ENCODE results near the gene EPB41L2. TPM values are rescaled to one million over a fixed set of nuclear protein-coding genes. Genes with fewer than 3 reads are reported as not detected.
"Not testable (repeated sequence)": the region's sequence is repeated elsewhere in the genome, so short reads cannot be mapped to it uniquely, and the experiment has no call there.

Gene EPB41L2
- total RNA-seq, 1 donor from 2014 or later, result 61.6 TPM

DNA sequence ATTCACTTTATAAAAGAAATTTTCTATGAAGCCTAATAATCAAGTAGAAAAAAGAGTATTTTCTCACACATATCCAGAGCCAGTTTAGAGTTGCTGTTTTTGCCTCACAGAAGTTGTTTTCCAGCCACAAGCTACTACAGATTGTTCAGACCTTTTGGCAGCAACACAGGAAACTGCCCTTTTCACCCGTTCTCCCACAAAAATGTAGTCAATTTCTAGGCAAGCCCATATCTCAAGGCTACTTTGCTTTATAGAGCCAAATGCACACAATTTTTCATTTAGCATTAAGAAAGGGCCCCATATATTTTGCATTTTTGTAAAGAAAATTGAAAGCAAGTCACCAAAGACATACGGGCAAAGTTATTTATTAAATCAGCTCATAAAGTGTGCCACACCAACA lies 49.5 kb downstream of the EPB41L2 start:
- Mint-ChIP-seq H3K36me3 (ENCODE audit: insufficient read depth) (peaks cover 7% of the 10 kb centered on the region), H3K27me3 (no peaks in the 10 kb centered on the region), H3K4me1 (ENCODE audit: low read depth) (peaks cover 18% of the 10 kb centered on the region), H3K4me3 (ENCODE audit: low read depth) (no peak overlapping the region), H3K27ac (no peak overlapping the region), H3K9me3 (ENCODE audit: low read depth) (peaks cover 14% of the 10 kb centered on the region)
- no peak for DNase-seq (ENCODE audit: low spot score, unreplicated experiment)
- no peak for TF ChIP-seq CTCF (IDR thresholded peaks at IDR 0.05; ENCODE audit: unreplicated experiment)

- H3K27ac Mint-ChIP-seq, result no peak overlapping the region
- peaks cover 19% of the 10 kb centered on the region for H3K36me3 Mint-ChIP-seq (ENCODE audit: insufficient read depth)
- peaks cover 1% of the 10 kb centered on the region for H3K27me3 Mint-ChIP-seq
- H3K9me3 Mint-ChIP-seq (ENCODE audit: low read depth), result peaks cover 29% of the 10 kb centered on the region
- TF ChIP-seq CTCF (IDR thresholded peaks at IDR 0.05; ENCODE audit: unreplicated experiment), result no peak
- H3K4me1 Mint-ChIP-seq (ENCODE audit: low read depth), result peaks cover 5% of the 10 kb centered on the region
- no peak overlapping the region for H3K4me3 Mint-ChIP-seq (ENCODE audit: low read depth)
- DNase-seq (ENCODE audit: low spot score, unreplicated experiment), result no peak
Measured at GRCh38 chr6:131009790-131010189, 53.3 kb downstream of the EPB41L2 start.

GRCh38 chr6:131008965-131009364 lies 54.1 kb downstream of the EPB41L2 start:
- DNase-seq (ENCODE audit: low spot score, unreplicated experiment); H3K27ac Mint-ChIP-seq; H3K27me3 Mint-ChIP-seq; H3K4me3 Mint-ChIP-seq (ENCODE audit: low read depth); H3K4me1 Mint-ChIP-seq (ENCODE audit: low read depth): not testable (repeated sequence)
- H3K9me3 Mint-ChIP-seq (ENCODE audit: low read depth), result peaks cover 29% of the 10 kb centered on the region
- peaks cover 19% of the 10 kb centered on the region for H3K36me3 Mint-ChIP-seq (ENCODE audit: insufficient read depth)

DNA sequence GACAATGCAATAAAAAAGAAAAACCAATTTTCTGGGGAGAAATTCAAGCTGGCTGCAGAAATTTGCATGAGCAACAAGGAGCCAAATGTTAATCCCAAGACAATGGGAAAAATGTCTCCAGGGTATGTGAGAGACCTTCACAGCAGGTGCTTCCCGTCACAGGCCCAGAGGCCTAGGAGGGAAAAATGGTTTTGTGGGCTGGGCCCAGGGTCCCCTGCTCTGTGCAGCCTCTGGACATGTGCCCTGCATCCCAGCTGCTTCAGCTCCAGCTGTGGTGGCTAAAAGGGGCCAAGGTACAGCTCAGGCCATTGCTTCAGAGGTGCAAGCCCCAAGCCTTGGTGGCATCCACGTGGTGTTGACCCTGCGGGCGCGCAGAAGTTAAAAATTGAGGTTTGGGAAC lies 55.1 kb downstream of the EPB41L2 start:
- H3K4me1 Mint-ChIP-seq (ENCODE audit: low read depth), result peaks cover 10% of the 10 kb centered on the region
- H3K36me3 Mint-ChIP-seq (ENCODE audit: insufficient read depth), result peaks cover 19% of the 10 kb centered on the region
- not testable (repeated sequence) for H3K27ac Mint-ChIP-seq; DNase-seq (ENCODE audit: low spot score, unreplicated experiment); H3K27me3 Mint-ChIP-seq; H3K4me3 Mint-ChIP-seq (ENCODE audit: low read depth)
- H3K9me3 Mint-ChIP-seq (ENCODE audit: low read depth), result peaks cover 29% of the 10 kb centered on the region

DNA sequence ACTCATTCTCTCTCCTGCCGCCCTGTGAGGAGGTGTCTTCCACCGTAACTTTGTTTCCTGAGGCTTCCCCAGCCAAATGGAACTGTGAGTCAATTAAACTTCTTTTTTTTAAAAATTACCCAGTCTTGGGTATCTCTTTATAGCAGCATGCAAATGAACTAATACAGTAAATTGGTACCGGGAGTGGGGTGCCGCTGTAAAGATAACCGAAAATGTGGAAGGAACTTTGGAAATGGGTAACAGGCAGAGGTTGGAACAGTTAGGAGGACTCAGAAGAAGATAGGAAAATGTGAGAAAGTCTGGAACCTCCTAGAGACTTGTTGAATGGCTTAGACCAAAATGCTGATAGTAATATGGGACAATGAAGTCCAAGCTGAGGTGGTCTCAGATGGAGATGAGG lies 55.8 kb downstream of the EPB41L2 start:
- H3K36me3 Mint-ChIP-seq (ENCODE audit: insufficient read depth), result peaks cover 19% of the 10 kb centered on the region
- H3K9me3 Mint-ChIP-seq (ENCODE audit: low read depth), result peaks cover 29% of the 10 kb centered on the region
- no peak overlapping the region for H3K4me3 Mint-ChIP-seq (ENCODE audit: low read depth)
- peaks cover 4% of the 10 kb centered on the region for H3K27me3 Mint-ChIP-seq
- no peak overlapping the region for H3K27ac Mint-ChIP-seq
- TF ChIP-seq CTCF (IDR thresholded peaks at IDR 0.05; ENCODE audit: unreplicated experiment), result no peak
- no peak for DNase-seq (ENCODE audit: low spot score, unreplicated experiment)
- peaks cover 10% of the 10 kb centered on the region for H3K4me1 Mint-ChIP-seq (ENCODE audit: low read depth)

DNA sequence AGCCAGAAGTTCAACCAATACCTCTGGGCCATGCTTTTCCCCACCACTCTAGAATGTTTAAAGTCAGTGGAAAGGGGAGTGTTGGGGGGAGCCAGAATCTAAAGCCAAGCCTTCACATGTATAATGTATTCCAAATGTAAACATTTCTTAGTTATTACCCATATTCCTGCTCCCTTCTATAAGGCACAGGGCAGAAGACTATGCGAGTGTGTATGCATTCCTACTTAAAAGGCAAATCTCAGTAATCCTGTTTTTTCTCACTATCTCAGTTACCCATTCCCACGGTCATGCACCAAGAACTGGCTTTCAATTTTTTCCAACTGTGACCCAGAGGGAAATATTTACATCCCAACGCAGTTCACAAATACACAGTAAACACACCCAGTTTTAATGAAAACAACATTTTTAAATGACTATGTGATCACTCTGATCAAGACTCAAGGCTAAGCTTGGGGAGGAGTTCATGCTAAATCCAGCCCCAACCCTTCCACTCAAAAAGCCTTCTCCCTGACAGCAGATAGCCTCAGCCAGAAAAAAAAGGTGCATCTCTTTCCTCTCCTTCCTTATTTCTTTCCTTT lies 57.5 kb downstream of the EPB41L2 start:
- no peak overlapping the region for H3K4me3 Mint-ChIP-seq (ENCODE audit: low read depth)
- peaks cover 19% of the 10 kb centered on the region for H3K36me3 Mint-ChIP-seq (ENCODE audit: insufficient read depth)
- H3K9me3 Mint-ChIP-seq (ENCODE audit: low read depth), result peaks cover 29% of the 10 kb centered on the region
- H3K4me1 Mint-ChIP-seq (ENCODE audit: low read depth), result peaks cover 23% of the 10 kb centered on the region
- peaks cover 11% of the 10 kb centered on the region for H3K27me3 Mint-ChIP-seq
- DNase-seq (ENCODE audit: low spot score, unreplicated experiment), result no peak
- no peak overlapping the region for H3K27ac Mint-ChIP-seq
- no peak for TF ChIP-seq CTCF (IDR thresholded peaks at IDR 0.05; ENCODE audit: unreplicated experiment)

Data from progenitor cell of endocrine pancreas (in vitro differentiated cells).